ENCODE results near the gene FOXO3. TPM values are rescaled to one million over a fixed set of nuclear protein-coding genes. Genes with fewer than 3 reads are reported as not detected.

The FOXO3 gene
- total and polyA plus RNA-seq, 3 donors from 2014 or later, result 27.5 to 112 (median 81.5) TPM

DNA sequence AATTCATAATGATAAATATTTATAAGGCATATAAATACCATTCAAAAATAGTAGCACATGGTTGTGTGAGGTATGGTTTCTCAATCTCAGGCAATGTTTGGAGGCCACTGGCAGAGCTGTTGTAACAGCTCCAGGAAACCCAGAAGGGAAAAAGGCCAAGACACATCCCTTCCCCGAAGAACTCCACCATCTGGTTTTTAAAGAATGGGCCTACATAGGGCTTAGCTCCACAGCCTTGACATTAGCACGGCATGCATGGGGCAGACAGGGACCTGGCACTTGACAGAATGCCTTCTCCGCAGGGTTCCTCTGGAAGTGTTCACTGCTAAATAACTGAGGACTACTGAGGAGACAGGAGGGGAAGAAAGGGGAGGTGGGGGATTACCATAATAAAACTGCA, 16.1 kb upstream of the FOXO3 start:
- no peaks in the 10 kb centered on the region for H3K4me1 ChIP-seq
- no peak for DNase-seq
- H3K4me3 ChIP-seq, result no peak overlapping the region
- no peak for TF ChIP-seq POLR2A (IDR thresholded peaks at IDR 0.05)
- TF ChIP-seq, protein P1, sequence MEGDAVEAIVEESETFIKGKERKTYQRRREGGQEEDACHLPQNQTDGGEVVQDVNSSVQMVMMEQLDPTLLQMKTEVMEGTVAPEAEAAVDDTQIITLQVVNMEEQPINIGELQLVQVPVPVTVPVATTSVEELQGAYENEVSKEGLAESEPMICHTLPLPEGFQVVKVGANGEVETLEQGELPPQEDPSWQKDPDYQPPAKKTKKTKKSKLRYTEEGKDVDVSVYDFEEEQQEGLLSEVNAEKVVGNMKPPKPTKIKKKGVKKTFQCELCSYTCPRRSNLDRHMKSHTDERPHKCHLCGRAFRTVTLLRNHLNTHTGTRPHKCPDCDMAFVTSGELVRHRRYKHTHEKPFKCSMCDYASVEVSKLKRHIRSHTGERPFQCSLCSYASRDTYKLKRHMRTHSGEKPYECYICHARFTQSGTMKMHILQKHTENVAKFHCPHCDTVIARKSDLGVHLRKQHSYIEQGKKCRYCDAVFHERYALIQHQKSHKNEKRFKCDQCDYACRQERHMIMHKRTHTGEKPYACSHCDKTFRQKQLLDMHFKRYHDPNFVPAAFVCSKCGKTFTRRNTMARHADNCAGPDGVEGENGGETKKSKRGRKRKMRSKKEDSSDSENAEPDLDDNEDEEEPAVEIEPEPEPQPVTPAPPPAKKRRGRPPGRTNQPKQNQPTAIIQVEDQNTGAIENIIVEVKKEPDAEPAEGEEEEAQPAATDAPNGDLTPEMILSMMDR (IDR thresholded peaks at IDR 0.05), result no peak
- H3K27me3 ChIP-seq, result no peaks in the 10 kb centered on the region
- no peak overlapping the region for H3K27ac ChIP-seq
- WGBS, 2 donors, result 79 to 82% methylated on average over 3 of the region's 3 CpGs
- no peaks in the 10 kb centered on the region for H3K9me3 ChIP-seq
- intact Hi-C loops (cut with DNase I; ENCODE audit: low total_unique reads), result loop anchor here (5.0 kb wide), 4 partner anchors 293 to 528 kb away; no protein-coding TSS in a partner anchor
- no peaks in the 10 kb centered on the region for H3K36me3 ChIP-seq (ENCODE audit: low read depth, missing control alignments)

DNA sequence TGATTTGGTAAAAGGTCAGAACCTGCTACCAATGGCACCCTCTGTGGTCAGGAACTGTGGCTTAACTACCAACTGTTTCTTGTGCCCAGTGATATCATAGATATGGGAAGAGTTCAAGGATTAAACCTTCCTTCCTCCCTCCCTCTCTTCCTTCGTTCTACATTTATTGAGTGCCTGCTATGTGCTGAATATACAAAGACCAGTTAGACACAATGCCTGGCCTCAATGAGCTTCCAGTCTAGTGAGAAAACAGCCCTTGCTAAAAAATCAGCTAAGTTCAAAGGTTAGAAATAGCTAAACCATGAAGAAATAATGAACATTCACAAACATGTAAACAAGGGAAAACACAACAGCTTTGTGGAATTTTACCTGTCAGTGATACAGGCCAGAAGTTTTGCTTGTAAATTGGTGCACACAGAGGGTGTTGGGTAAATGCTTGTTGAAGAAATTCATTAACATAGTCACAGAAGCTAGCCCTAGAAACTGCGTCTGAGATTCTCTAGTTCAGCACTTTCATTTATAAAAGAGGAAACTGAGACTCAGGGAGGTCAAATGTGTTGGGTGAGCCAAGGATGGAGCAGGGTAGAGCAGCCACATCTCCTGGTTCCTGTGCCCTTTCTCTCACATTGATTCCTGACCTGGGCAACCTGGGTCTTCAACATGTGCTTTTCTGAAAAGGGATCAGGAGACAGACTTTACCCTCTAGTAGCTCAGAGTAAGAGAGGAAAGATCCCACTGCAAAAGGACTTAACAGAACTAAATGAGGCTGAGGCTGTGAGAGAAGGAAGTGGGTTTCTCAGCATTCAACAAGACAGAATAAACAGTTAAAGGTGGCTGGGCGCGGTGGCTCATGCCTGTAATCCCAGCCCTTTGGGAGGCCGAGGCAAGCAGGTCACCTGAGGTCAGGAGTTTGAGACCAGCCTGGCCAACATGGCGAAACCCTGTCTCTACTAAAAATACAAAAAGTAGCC, 14.4 kb upstream of the FOXO3 start:
- no peaks in the 10 kb centered on the region for H3K27me3 ChIP-seq
- intact Hi-C loops (cut with DNase I; ENCODE audit: low total_unique reads), result no loop called here

DNA sequence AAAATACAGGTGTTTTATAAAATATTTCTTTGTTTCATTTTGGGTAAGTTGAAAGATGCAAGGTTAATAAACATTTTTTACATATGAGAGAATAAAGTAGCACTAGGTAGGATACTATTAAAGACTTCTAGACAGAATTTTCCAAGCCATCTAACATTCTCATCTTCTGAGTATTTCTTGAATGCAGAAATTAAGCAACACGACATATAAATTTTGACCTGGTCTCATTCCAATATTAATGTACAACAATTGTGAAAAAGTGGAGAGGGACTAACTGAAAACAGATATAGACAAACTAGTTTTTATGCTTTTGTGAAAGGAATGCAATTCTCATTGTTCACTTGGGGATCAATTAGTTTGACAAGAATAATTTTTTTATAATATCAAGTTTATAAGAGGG, 11.5 kb upstream of the FOXO3 start:
- Histone ChIP-seq H3K4me1 (no peaks in the 10 kb centered on the region), H3K27ac (no peak overlapping the region), H3K4me3 (no peak overlapping the region), H3K36me3 (ENCODE audit: low read depth, missing control alignments) (no peaks in the 10 kb centered on the region), H3K9me3 (no peaks in the 10 kb centered on the region), H3K27me3 (no peaks in the 10 kb centered on the region)
- no peak for TF ChIP-seq POLR2A (IDR thresholded peaks at IDR 0.05)
- TF ChIP-seq, protein P1 (IDR thresholded peaks at IDR 0.05), result no peak
- intact Hi-C loops (cut with DNase I; ENCODE audit: low total_unique reads), result no loop called here
- DNase-seq, result no peak
- WGBS, 2 donors, result 91 to 94% methylated on average over 1 of the region's 1 CpG

More for the DNA sequence above, 14.4 kb upstream of the FOXO3 start:
- 84 to 88% methylated on average over 6 of the region's 6 CpGs for WGBS, 2 donors
- H3K4me3 ChIP-seq, result no peak overlapping the region
- TF ChIP-seq, protein P1 (IDR thresholded peaks at IDR 0.05), result no peak
- no peak for TF ChIP-seq POLR2A (IDR thresholded peaks at IDR 0.05)
- H3K4me1 ChIP-seq, result no peaks in the 10 kb centered on the region
- H3K9me3 ChIP-seq, result no peaks in the 10 kb centered on the region
- H3K36me3 ChIP-seq (ENCODE audit: low read depth, missing control alignments), result no peaks in the 10 kb centered on the region
- no peak for DNase-seq
- H3K27ac ChIP-seq, result no peak overlapping the region

DNA sequence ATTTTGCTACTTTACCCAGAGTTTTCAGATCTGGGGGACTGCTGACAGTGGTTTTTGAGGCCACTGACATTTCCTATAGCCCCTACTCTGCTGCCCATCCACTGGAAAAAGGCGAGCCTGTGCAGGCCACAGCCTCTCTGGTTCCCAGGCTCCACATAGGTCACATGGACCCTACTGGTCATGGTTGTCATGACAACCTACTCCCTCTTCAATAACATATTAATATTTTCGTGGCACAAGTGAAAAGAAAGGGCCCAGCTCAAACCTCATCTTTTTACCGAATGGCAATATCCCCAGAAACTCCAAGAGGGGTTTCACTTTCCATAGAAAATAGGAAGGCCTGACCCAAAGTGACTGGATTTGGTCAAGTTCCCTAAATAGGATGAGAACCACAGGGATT, 11.0 kb upstream of the FOXO3 start:
- no peak for TF ChIP-seq POLR2A (IDR thresholded peaks at IDR 0.05)
- TF ChIP-seq, protein P1 (IDR thresholded peaks at IDR 0.05), result no peak
- 78 to 83% methylated on average over 3 of the region's 3 CpGs for WGBS, 2 donors

More for the DNA sequence above, 11.0 kb upstream of the FOXO3 start:
- no peaks in the 10 kb centered on the region for H3K4me1 ChIP-seq
- H3K27ac ChIP-seq, result no peak overlapping the region
- no peaks in the 10 kb centered on the region for H3K36me3 ChIP-seq (ENCODE audit: low read depth, missing control alignments)
- intact Hi-C loops (cut with DNase I; ENCODE audit: low total_unique reads), result loop anchor here (10.0 kb wide), 1 partner anchor 235 kb away; no protein-coding TSS in a partner anchor
- DNase-seq, result no peak
- no peak overlapping the region for H3K4me3 ChIP-seq
- no peaks in the 10 kb centered on the region for H3K9me3 ChIP-seq
- H3K27me3 ChIP-seq, result no peaks in the 10 kb centered on the region

Measured in testis (tissue), 3 donors.